Testis (tissue), 2 donors: Measurements from ENCODE around the gene SLC4A1AP.

Experiments
- CTCF ChIP-seq, 3 experiments: fragments of 450-650 bp in 2 of 3; fragments of 200-600 bp in 1 of 3; sonication (generic) in 1 of 3; IDR thresholded peaks; one replicate each; pipeline ENCODE4 v1.5.1; 2016 to 2019; ENCODE audit warnings: antibody characterized with exemption in 3 of 3, mild to moderate bottlenecking in 2 of 3, moderate library complexity in 1 of 3
- POLR2A ChIP-seq: fragments of 450-650 bp; IDR thresholded peaks from one replicate; pipeline ENCODE4 v1.6.1; 2017; ENCODE audit warnings: antibody characterized with exemption, mild to moderate bottlenecking, moderate library complexity

DNA sequence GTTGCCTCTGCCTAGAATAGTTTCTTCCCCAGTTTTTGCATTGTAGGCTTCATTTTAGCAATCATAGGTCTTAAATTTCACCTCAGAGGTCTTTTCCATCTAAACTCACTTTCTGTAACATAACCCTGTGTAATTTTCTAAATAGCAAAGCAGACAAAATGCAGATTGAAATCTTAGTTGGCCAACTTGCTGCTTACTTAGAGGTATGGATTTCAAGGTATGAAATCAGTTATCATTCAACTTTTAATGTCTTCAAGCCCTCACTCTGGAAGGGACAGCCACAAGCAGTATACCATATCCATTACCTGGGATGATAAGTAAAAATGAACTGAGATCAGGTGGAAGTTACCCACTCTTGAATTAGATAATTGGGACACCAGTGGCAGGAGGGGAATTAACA, 38.7 kb upstream of the SLC4A1AP start:
- no peak for TF ChIP-seq CTCF (IDR thresholded peaks at IDR 0.05)
- TF ChIP-seq POLR2A: no peak
